ENCODE measurements around the gene PRSS48. TPM values are rescaled to one million over a fixed set of nuclear protein-coding genes. Genes with fewer than 3 reads are reported as not detected.
A peak's percentile ranks its signal among the peaks of the same experiment; 100 is the strongest.
"Not testable (repeated sequence)": the region's sequence is repeated elsewhere in the genome, so short reads cannot be mapped to it uniquely, and the experiment has no call there.

PRSS48 gene
- total RNA-seq, 2 donors from 2014 or later, result not detected

DNA sequence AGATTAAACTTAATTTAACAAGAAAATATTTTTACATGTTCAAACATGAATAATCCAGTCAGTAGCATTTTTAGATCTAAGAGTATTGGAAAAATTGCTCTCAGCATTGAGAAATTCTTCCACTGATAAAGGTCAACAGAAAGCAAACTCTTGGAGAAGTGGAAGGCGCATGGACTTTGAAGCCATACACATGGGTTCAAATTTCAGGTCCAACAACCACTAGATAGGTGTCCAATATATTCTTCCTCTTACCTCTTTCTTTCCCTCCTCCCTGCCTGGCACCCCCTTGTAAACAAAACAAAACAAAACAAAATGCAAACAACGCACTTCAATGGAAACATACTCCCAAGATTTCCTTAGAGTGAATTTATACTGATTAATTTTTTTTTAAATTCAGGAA, 28.4 kb upstream of the PRSS48 start:
- Mint-ChIP-seq H3K4me1 (peaks cover 3% of the 10 kb centered on the region), H3K36me3 (ENCODE audit: low read depth) (peaks cover 5% of the 10 kb centered on the region), H3K4me3 (no peak overlapping the region), H3K27ac (no peak overlapping the region), H3K27me3 (ENCODE audit: insufficient read depth) (no peaks in the 10 kb centered on the region), H3K9me3 (no peaks in the 10 kb centered on the region)
- H3K4me3 ChIP-seq (ENCODE audit: low read length), result no peak overlapping the region
- no peak overlapping the region for H3K27ac ChIP-seq (ENCODE audit: low read depth, low read length)
- H3K4me1 ChIP-seq (ENCODE audit: control insufficient read depth, insufficient read depth, low read length), result no peaks in the 10 kb centered on the region
- H3K36me3 ChIP-seq (ENCODE audit: control insufficient read depth, insufficient read depth, low read length), result no peaks in the 10 kb centered on the region
- no peak overlapping the region for H3K9ac ChIP-seq (ENCODE audit: extremely low read depth, low read length, poor library complexity, severe bottlenecking)
- DNase-seq, result no peak
- TF ChIP-seq, protein P1, sequence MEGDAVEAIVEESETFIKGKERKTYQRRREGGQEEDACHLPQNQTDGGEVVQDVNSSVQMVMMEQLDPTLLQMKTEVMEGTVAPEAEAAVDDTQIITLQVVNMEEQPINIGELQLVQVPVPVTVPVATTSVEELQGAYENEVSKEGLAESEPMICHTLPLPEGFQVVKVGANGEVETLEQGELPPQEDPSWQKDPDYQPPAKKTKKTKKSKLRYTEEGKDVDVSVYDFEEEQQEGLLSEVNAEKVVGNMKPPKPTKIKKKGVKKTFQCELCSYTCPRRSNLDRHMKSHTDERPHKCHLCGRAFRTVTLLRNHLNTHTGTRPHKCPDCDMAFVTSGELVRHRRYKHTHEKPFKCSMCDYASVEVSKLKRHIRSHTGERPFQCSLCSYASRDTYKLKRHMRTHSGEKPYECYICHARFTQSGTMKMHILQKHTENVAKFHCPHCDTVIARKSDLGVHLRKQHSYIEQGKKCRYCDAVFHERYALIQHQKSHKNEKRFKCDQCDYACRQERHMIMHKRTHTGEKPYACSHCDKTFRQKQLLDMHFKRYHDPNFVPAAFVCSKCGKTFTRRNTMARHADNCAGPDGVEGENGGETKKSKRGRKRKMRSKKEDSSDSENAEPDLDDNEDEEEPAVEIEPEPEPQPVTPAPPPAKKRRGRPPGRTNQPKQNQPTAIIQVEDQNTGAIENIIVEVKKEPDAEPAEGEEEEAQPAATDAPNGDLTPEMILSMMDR (conservative IDR thresholded peaks at IDR 0.05), result no peak
- no peaks in the 10 kb centered on the region for H3K27me3 ChIP-seq (ENCODE audit: control insufficient read depth, insufficient read depth, low read length, poor library complexity, severe bottlenecking)
- 90 to 100% methylated on average over 1 to 2 of the region's 2 CpGs for WGBS, 2 experiments (ENCODE audit: insufficient coverage in 1 of 2, insufficient read length in 1 of 2)
- no peaks in the 10 kb centered on the region for H3K9me3 ChIP-seq (ENCODE audit: control insufficient read depth, low read length)

DNA sequence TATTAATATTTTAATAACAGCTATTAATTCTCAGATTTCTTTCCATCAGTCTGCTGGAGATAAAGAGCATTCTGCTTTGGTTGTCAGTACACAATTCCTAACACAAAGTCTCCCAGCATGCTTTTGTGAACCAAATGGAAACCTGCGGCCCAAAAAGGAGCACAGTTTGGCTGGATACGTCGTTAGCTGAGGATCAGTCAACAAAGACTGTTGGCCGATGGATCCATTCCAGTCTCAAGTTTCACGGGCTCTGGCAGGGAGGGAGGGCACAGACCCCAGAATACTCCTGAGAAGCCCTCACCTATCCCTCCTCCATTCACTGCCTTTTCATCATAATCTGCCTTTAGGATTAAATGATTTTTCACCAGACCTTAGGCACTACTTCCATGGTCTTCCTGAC, 26.3 kb upstream of the PRSS48 start:
- WGBS, 2 experiments (ENCODE audit: insufficient coverage in 1 of 2, insufficient read length in 1 of 2), result 29 to 61% methylated on average over 3 to 5 of the region's 5 CpGs
- Histone ChIP-seq H3K4me3 (ENCODE audit: low read length) (no peak overlapping the region), H3K4me1 (ENCODE audit: control insufficient read depth, insufficient read depth, low read length) (no peaks in the 10 kb centered on the region), H3K27me3 (ENCODE audit: control insufficient read depth, insufficient read depth, low read length, poor library complexity, severe bottlenecking) (no peaks in the 10 kb centered on the region), H3K9ac (ENCODE audit: extremely low read depth, low read length, poor library complexity, severe bottlenecking) (no peak overlapping the region), H3K36me3 (ENCODE audit: control insufficient read depth, insufficient read depth, low read length) (no peaks in the 10 kb centered on the region), H3K9me3 (ENCODE audit: control insufficient read depth, low read length) (no peaks in the 10 kb centered on the region), H3K27ac (ENCODE audit: low read depth, low read length) (no peak overlapping the region)
- peak; percentile 56 for DNase-seq
- no peaks in the 10 kb centered on the region for H3K27me3 Mint-ChIP-seq (ENCODE audit: insufficient read depth)
- H3K4me3 Mint-ChIP-seq, result no peak overlapping the region
- H3K4me1 Mint-ChIP-seq, result peaks cover 3% of the 10 kb centered on the region
- peak overlapping the region; percentile 46 for H3K27ac Mint-ChIP-seq
- H3K36me3 Mint-ChIP-seq (ENCODE audit: low read depth), result peaks cover 6% of the 10 kb centered on the region
- TF ChIP-seq, protein P1 (conservative IDR thresholded peaks at IDR 0.05), result no peak
- peaks cover 2% of the 10 kb centered on the region for H3K9me3 Mint-ChIP-seq

DNA sequence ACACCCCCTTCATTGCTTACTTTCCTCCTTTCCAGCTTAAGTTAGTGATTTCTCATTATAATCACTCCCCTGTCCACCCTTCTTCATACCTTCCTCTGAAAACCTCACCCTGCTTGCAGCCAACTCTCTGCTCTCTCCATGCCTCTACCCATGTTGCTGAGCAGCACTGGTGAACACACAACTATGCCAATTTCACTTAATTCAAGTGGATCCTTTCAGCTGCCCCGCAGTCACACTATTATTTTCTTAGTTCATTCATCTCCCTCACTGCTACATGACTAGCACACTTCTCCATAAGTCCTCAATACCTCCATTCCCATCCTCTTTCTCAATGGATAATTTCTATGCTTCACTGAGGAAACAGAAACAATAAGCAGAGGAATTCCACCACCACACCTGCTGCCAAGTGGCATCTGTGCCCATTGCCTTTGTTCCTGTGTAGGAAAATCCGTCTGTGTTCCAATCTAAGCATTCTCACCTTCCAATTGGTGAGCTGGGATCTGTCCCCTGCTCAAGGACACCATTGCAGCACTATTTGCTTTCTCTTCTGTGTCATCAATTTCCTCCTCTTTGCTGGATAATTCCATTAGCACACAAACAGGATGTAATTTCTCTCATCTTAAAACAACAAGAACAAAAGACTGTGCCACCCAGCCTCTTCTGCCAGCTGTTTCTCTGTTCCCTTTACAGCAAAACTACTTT, 25.2 kb upstream of the PRSS48 start:
- Histone ChIP-seq H3K9ac (ENCODE audit: extremely low read depth, low read length, poor library complexity, severe bottlenecking) (no peak overlapping the region), H3K27me3 (ENCODE audit: control insufficient read depth, insufficient read depth, low read length, poor library complexity, severe bottlenecking) (no peaks in the 10 kb centered on the region), H3K4me1 (ENCODE audit: control insufficient read depth, insufficient read depth, low read length) (no peaks in the 10 kb centered on the region), H3K9me3 (ENCODE audit: control insufficient read depth, low read length) (peaks cover 9% of the 10 kb centered on the region), H3K36me3 (ENCODE audit: control insufficient read depth, insufficient read depth, low read length) (no peaks in the 10 kb centered on the region), H3K27ac (ENCODE audit: low read depth, low read length) (no peak overlapping the region), H3K4me3 (ENCODE audit: low read length) (no peak overlapping the region)
- Mint-ChIP-seq H3K36me3 (ENCODE audit: low read depth) (peaks cover 10% of the 10 kb centered on the region), H3K27ac (no peak overlapping the region), H3K4me1 (peaks cover 3% of the 10 kb centered on the region), H3K9me3 (peaks cover 6% of the 10 kb centered on the region), H3K4me3 (no peak overlapping the region), H3K27me3 (ENCODE audit: insufficient read depth) (no peaks in the 10 kb centered on the region)
- DNase-seq, result no peak
- TF ChIP-seq, protein P1 (conservative IDR thresholded peaks at IDR 0.05), result no peak
- WGBS, 2 experiments (ENCODE audit: insufficient coverage in 1 of 2, insufficient read length in 1 of 2), result 44 to 50% methylated on average over 2 of the region's 2 CpGs

DNA sequence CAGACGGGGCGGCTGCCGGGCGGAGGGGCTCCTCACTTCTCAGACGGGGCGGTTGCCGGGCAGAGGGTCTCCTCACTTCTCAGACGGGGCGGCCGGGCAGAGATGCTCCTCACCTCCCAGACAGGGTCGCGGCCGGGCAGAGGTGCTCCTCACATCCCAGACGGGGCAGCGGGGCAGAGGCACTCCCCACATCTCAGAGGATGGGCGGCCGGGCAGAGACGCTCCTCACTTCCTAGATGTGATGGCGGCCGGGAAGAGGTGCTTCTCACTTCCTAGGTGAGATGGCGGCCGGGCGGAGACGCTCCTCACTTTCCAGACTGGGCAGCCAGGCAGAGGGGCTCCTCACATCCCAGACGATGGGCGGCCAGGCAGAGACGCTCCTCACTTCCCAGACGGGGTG, 21.7 kb upstream of the PRSS48 start:
- H3K4me3 Mint-ChIP-seq; H3K27ac ChIP-seq (ENCODE audit: low read depth, low read length); H3K9ac ChIP-seq (ENCODE audit: extremely low read depth, low read length, poor library complexity, severe bottlenecking); H3K27me3 Mint-ChIP-seq (ENCODE audit: insufficient read depth); H3K4me1 ChIP-seq (ENCODE audit: control insufficient read depth, insufficient read depth, low read length); H3K27ac Mint-ChIP-seq; H3K4me1 Mint-ChIP-seq; H3K36me3 ChIP-seq (ENCODE audit: control insufficient read depth, insufficient read depth, low read length); H3K27me3 ChIP-seq (ENCODE audit: control insufficient read depth, insufficient read depth, low read length, poor library complexity, severe bottlenecking); DNase-seq; H3K9me3 ChIP-seq (ENCODE audit: control insufficient read depth, low read length); H3K9me3 Mint-ChIP-seq; H3K4me3 ChIP-seq (ENCODE audit: low read length): not testable (repeated sequence)
- WGBS, 2 experiments (ENCODE audit: insufficient coverage in 1 of 2, insufficient read length in 1 of 2), result 91% methylated on average over 14 of the region's 28 CpGs; no CpG with 5 or more reads in 1 of the 2 experiments
- peaks cover 20% of the 10 kb centered on the region for H3K36me3 Mint-ChIP-seq (ENCODE audit: low read depth)

DNA sequence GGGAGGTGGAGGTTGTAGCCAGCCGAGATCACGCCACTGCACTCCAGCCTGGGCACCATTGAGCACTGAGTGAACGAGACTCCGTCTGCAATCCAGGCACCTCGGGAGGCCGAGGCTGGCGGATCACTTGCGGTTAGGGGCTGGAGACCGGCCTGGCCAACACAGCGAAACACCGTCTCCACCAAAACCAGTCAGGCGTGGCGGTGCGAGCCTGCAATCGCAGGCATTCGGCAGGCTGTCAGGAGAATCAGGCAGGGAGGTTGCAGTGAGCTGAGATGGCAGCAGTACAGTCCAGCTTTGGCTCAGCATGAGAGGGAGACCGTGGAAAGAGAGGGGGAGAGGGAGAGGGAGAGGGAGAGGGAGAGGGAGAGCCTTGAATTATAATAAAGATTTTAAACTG, 21.3 kb upstream of the PRSS48 start:
- WGBS, 2 experiments (ENCODE audit: insufficient coverage in 1 of 2, insufficient read length in 1 of 2), result 92 to 93% methylated on average over 10 to 16 of the region's 17 CpGs
- peaks cover 20% of the 10 kb centered on the region for H3K36me3 Mint-ChIP-seq (ENCODE audit: low read depth)
- not testable (repeated sequence) for H3K27ac Mint-ChIP-seq; H3K36me3 ChIP-seq (ENCODE audit: control insufficient read depth, insufficient read depth, low read length); H3K27me3 Mint-ChIP-seq (ENCODE audit: insufficient read depth); H3K4me1 Mint-ChIP-seq; H3K4me3 ChIP-seq (ENCODE audit: low read length); H3K9me3 ChIP-seq (ENCODE audit: control insufficient read depth, low read length); H3K9ac ChIP-seq (ENCODE audit: extremely low read depth, low read length, poor library complexity, severe bottlenecking); H3K9me3 Mint-ChIP-seq; H3K27me3 ChIP-seq (ENCODE audit: control insufficient read depth, insufficient read depth, low read length, poor library complexity, severe bottlenecking); H3K4me3 Mint-ChIP-seq; DNase-seq; H3K4me1 ChIP-seq (ENCODE audit: control insufficient read depth, insufficient read depth, low read length); H3K27ac ChIP-seq (ENCODE audit: low read depth, low read length)

Data from endodermal cell (in vitro differentiated cells).